HG02759 (cell line): ENCODE results near the gene MORC1.
"Not testable (repeated sequence)": the region's sequence is repeated elsewhere in the genome, so short reads cannot be mapped to it uniquely, and the experiment has no call there.

ENCODE experiments used
- ATAC-seq: cut with Tn5 transposase; IDR thresholded peaks from one replicate; pipeline ENCODE4 v1.9.1; 2021; ENCODE audit warnings: mild to moderate bottlenecking, moderate library complexity; ENCODE audit not compliant: unreplicated experiment

Gene MORC1

GRCh38 chr3:109112946-109113760 lies 4.8 kb downstream of the MORC1 start:
- ATAC-seq, result no peak

DNA sequence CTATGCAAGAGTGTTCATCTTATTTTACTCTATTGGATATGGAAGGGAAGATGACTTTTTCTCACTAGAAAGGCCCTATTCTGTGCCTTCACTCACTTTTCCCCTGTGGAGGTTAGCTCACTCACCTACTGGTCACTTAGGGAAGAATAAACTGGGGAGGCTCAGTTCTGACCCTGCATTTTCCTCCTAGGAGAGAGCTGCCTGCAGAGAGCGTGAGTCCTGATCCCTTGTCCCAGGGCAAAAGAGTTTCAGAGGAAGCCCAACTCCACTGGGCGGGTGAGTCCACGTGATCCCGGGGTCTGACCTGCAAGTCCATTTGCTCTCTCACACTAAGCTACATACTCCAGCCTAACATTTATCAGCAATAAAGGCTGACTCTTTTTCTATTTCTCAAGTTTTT lies 8.4 kb downstream of the MORC1 start:
- no peak for ATAC-seq

DNA sequence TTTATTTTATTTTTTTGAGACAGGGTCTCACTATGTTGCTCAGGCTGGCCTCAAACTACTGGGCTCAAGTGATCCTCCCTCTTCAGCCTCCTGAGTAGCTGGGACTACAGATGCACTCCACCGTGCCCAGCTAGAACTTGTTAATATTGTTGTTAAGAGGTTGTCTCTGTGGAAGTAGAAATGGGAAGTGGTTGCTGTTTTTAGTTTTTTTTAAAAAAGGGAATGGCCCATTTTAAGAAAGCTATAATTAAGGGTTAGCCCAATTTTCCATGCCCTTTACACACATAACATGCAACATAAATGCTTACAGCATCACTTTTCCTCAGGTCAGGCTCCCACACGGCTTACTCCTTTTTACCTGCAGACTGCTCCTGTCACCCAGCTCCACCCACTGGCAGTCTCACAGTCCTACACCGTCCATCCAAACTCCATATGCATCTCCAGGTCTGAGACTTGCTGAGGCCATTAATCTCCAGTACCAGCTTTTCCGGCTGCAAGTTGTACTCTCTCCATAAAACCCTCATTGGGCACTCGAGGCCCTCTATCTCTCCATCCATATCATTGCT lies 19.8 kb downstream of the MORC1 start:
- ATAC-seq, result no peak

GRCh38 chr3:109095166-109095565 lies 22.8 kb downstream of the MORC1 start:
- no peak for ATAC-seq

- no peak for ATAC-seq
These were observed 24.4 kb downstream of the MORC1 start for GRCh38 chr3:109093561-109093960.

- ATAC-seq, result no peak
These were observed 26.1 kb downstream of the MORC1 start for GRCh38 chr3:109091846-109092245.

GRCh38 chr3:109089265-109089664 lies 28.7 kb downstream of the MORC1 start:
- ATAC-seq, result no peak

DNA sequence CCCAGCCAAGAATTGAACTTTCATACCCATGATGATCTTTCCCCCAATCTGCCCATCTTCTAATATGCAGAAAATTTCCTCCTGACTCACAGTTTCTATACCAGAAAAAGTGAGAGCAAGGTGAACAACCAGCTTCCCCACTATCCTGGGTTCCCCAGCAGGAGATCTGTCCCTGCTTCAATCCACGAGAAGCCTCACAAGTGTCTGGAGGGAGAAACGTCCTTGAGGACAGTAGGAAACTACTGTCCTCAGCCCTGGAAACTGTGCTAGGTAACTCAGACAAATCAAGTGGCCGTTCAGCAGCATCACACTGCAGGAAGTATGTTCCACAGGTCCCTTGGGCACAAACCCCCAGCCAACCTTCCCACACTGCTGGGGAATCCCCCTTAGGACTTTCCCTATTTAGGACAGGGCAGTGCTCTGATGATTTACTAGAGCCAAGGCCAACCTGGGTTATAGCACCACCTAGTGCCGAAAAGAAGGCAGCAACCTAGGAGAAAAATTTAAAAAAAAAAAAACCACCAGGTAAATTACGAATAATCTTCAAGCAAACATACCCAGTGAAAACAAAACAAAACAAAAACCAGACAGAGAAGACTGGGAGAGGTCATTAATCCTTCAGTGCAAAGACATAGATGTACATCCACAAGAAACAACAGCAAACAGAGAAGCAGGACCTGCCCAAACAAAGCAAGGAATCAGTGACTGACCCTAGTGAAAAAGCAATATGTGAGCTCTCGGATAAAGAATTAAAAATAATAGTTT lies 36.0 kb downstream of the MORC1 start:
- ATAC-seq, result peak; percentile 100

DNA sequence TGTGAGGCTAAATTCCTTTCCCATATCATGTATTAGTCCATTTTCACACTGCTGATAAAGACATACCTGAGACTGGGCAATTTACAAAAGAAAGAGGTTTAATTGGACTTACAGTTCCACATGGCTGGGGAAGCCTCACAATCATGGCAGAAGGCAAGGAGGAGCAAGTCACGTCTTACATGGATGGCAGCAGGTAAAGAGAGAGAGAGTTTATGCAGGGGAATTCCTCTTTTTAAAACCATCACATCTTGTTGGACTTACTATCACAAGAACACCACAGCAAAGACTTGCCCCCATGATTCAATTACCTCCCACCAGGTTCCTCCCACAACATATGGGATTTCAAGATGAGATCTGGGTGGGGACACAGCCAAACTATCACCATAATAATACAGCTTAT lies 37.8 kb downstream of the MORC1 start:
- not testable (repeated sequence) for ATAC-seq

- ATAC-seq, result no peak
These were observed 44.8 kb downstream of the MORC1 start for GRCh38 chr3:109073116-109073515.

- ATAC-seq, result peak; percentile 83
These were observed 45.7 kb downstream of the MORC1 start for GRCh38 chr3:109072194-109072593.

- peak; percentile 42 for ATAC-seq
These were observed 46.4 kb downstream of the MORC1 start for GRCh38 chr3:109071350-109072142.

DNA sequence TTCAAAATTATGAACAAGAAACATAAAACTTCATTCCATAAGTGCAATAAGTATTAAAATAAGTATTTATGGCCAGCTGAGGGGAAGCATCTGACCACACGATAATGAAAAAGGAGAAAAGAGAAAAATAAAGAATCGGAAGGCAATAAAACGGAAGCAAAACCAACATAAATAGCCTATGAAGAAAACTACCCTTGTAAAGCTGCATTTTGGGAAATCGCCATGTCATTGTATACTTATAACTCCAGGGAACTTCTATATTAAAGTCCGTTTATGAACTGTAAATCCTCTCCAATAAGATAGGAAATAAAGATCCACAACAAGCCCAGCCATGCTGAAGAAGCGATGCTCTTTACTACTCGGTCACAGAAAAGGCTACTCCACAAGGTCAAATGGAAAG lies 47.7 kb downstream of the MORC1 start:
- ATAC-seq, result no peak

DNA sequence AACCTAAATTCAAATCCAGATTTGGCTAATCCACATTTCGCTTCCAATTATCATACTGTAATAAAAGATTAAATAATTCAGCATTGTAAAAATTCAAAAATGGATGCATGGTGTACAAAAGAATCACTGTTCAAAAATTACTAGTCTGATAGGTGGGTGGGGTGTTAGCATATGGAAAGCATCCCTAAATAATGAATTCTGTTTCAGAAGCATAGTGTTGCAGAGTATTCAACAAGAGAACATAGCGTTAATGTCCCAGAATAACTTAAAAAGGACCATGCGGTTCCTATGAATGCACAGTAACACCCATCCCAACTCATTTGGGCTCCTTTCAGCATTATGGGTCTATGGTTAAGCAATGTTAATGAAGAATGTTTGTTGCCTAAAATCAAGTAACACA lies 51.1 kb downstream of the MORC1 start:
- no peak for ATAC-seq

DNA sequence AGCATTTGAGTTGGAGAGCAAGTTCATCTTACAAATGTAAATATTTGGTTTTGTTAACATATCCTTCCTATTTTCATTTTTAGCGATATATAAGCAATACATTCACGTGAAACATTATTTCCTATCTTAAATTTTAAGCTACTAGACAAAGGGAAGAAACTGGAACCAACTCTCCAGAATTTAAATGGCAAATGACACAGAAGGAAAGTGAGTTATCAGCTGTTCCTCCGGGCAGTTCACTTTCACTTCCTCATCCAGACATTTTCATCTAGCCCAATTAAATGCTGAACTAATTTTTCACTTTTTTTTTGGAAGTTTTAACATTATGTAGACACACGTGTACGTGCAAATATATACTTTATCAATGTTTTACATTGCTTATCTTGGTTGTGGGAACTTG lies 58.7 kb downstream of the MORC1 start:
- ATAC-seq, result peak; percentile 88

GRCh38 chr3:109057616-109058015 lies 60.3 kb downstream of the MORC1 start:
- ATAC-seq, result no peak

- no peak for ATAC-seq
These were observed 60.9 kb downstream of the MORC1 start for GRCh38 chr3:109057056-109057455.

DNA sequence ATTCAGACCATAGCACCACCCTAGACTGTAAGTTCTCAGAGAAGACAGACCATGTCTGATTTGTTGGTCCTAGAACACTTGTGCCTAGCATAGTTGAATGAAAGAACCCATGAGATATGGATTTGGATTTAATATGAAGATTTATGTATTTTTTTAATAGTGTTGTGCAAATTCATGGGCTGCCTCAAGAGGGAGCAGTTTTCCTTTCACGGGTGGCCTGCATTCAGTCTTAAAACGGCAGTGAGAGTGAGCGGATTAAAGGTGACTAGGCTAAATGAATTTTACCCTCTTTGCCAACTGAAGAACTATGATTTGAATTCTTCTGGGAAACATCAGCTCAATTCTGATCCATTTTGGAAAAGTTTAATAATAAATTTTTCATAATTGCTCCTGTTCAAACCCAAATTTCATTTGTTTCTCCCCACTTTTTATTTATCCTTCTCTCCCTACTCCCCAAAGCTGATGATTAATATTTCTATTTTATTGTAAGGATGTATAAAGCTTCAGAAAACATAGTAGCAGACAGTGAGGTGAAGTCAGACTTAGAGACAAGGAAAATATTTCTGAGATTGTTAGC lies 67.3 kb downstream of the MORC1 start:
- ATAC-seq, result peak; percentile 79

- no peak for ATAC-seq
These were observed 70.6 kb downstream of the MORC1 start for GRCh38 chr3:109047366-109047765.

GRCh38 chr3:109045271-109046040 lies 72.5 kb downstream of the MORC1 start:
- no peak for ATAC-seq
